Mucosa of gallbladder (tissue), 1 donor: ENCODE measurements around the gene MS4A7. TPM values are rescaled to one million over a fixed set of nuclear protein-coding genes. Genes with fewer than 3 reads are reported as not detected.

Experiments
- total RNA-seq: library from RNA; stranded (reverse); gene quantifications from one replicate; pipeline ENCODE4 v1.2.1, GENCODE V29; 2021
- donor health status: DM: no; HTN: no; CAD: no.

The MS4A7 gene
- total RNA-seq, 1 donor from 2014 or later: 39.8 TPM

Other genes with a start within 250 kb of the MS4A7 start
- gene MS4A6A, start 195.4 kb upstream of the MS4A7 start, total RNA-seq: 95.1 TPM
- 3.5 TPM for gene MS4A4E, start 135.4 kb upstream of the MS4A7 start, total RNA-seq
- 28.9 TPM for gene MS4A4A, start 97.9 kb upstream of the MS4A7 start, total RNA-seq
- gene MS4A6E, start 51.3 kb upstream of the MS4A7 start, total RNA-seq: not detected
- gene MS4A14, start 17.9 kb downstream of the MS4A7 start, total RNA-seq: 2.5 TPM
- gene MS4A5, start 51.0 kb downstream of the MS4A7 start, total RNA-seq: not detected
- gene MS4A1, start 77.3 kb downstream of the MS4A7 start, total RNA-seq: 0.60 TPM
- gene MS4A12, start 114.2 kb downstream of the MS4A7 start, total RNA-seq: not detected
- not detected for gene MS4A13, start 136.9 kb downstream of the MS4A7 start, total RNA-seq